CD14-positive monocyte (primary cell): ENCODE measurements around the gene MPZL3. TPM values are rescaled to one million over a fixed set of nuclear protein-coding genes. Genes with fewer than 3 reads are reported as not detected.
"Not testable (repeated sequence)": the region's sequence is repeated elsewhere in the genome, so short reads cannot be mapped to it uniquely, and the experiment has no call there.

Experiments
- DNase-seq, 3 donors: peaks; one replicate each; pipeline ENCODE4 v3.0.0-alpha.2; 2011 to 2022
- H2AFZ ChIP-seq: 2 replicates; pipeline ENCODE4 v1.6.0; 2012; ENCODE audit warnings: mild to moderate bottlenecking, low read depth, low read length, inconsistent platforms; ENCODE audit not compliant: insufficient read depth, poor library complexity, severe bottlenecking
- H3K27ac ChIP-seq, 2 donors: 1 replicate in 1 of 2; 2 replicates in 1 of 2; pipeline ENCODE4 v1.5.1; 2012 to 2013; ENCODE audit warnings: low read length in 2 of 2, control low read depth in 1 of 2, inconsistent platforms in 1 of 2, low read depth in 1 of 2, mild to moderate bottlenecking in 1 of 2
- H3K27me3 ChIP-seq, 2 donors: one replicate each; pipeline versions ENCODE4 v1.6.0 to v1.6.1; 2011 to 2013; ENCODE audit warnings: low read length in 2 of 2; ENCODE audit not compliant: control insufficient read depth in 2 of 2, insufficient read depth in 2 of 2
- H3K36me3 ChIP-seq, 2 donors: replicated peaks in 1 of 2; 1 replicate in 1 of 2; 2 replicates in 1 of 2; pipeline versions ENCODE4 v1.5.1 to v1.6.1; 2012 to 2013; ENCODE audit warnings: low read length in 2 of 2, control low read depth in 1 of 2, inconsistent platforms in 1 of 2, mild to moderate bottlenecking in 1 of 2; ENCODE audit not compliant: insufficient read depth in 2 of 2, control insufficient read depth in 1 of 2
- H3K4me1 ChIP-seq, 2 donors: 1 replicate in 1 of 2; 2 replicates in 1 of 2; pipeline versions ENCODE4 v1.5.1 to v1.6.1; 2012 to 2013; ENCODE audit warnings: low read length in 2 of 2, control low read depth in 1 of 2, inconsistent platforms in 1 of 2, mild to moderate bottlenecking in 1 of 2, moderate library complexity in 1 of 2; ENCODE audit not compliant: insufficient read depth in 2 of 2, control insufficient read depth in 1 of 2
- H3K4me2 ChIP-seq: replicated peaks from 2 replicates; pipeline ENCODE3; 2012; ENCODE audit warnings: low read length, moderate library complexity, mild to moderate bottlenecking; ENCODE audit not compliant: poor library complexity, severe bottlenecking; ENCODE audit errors: extremely low read depth
- H3K4me3 ChIP-seq, 3 experiments: fragments of 200-600 bp in 1 of 3; sonication (generic) in 1 of 3; replicated peaks in 1 of 3; 1 replicate in 2 of 3; 2 replicates in 1 of 3; pipeline ENCODE4 v1.5.1; 2011 to 2013; ENCODE audit warnings: low read length in 3 of 3, mild to moderate bottlenecking in 3 of 3, control low read depth in 2 of 3, low read depth in 2 of 3, inconsistent platforms in 1 of 3, moderate library complexity in 1 of 3
- H3K79me2 ChIP-seq: 2 replicates; pipeline ENCODE4 v1.6.0; 2012; ENCODE audit warnings: mild to moderate bottlenecking, control low read depth, inconsistent platforms, low read length, moderate library complexity; ENCODE audit not compliant: insufficient read depth
- H3K9ac ChIP-seq: 2 replicates; pipeline ENCODE4 v1.6.0; 2017; ENCODE audit warnings: low read length, mild to moderate bottlenecking; ENCODE audit not compliant: insufficient read depth, poor library complexity, severe bottlenecking
- H3K9me3 ChIP-seq, 2 donors: replicated peaks in 1 of 2; 1 replicate in 1 of 2; 2 replicates in 1 of 2; pipeline versions ENCODE4 v1.5.1 to v1.6.1; 2012 to 2013; ENCODE audit warnings: low read length in 2 of 2, control low read depth in 1 of 2; ENCODE audit not compliant: control insufficient read depth in 1 of 2, insufficient read depth in 1 of 2
- H4K20me1 ChIP-seq: 2 replicates; pipeline ENCODE4 v1.6.0; 2012; ENCODE audit warnings: mild to moderate bottlenecking, low read length, control low read depth, moderate library complexity; ENCODE audit not compliant: insufficient read depth
- H3K27ac Mint-ChIP-seq, 7 donors: one replicate each; pipeline ENCODE4 v1.8.0; 2020; ENCODE audit warnings: mild to moderate bottlenecking in 7 of 7, mixed read lengths in 7 of 7, moderate library complexity in 6 of 7, inconsistent platforms in 2 of 7
- H3K27me3 Mint-ChIP-seq, 3 donors: one replicate each; pipeline ENCODE4 v1.8.0; 2021 to 2022; ENCODE audit warnings: low read depth in 3 of 3, mild to moderate bottlenecking in 3 of 3, mixed read lengths in 3 of 3, moderate library complexity in 3 of 3, inconsistent platforms in 1 of 3
- H3K36me3 Mint-ChIP-seq, 2 donors: one replicate each; pipeline ENCODE4 v1.8.0; 2020; ENCODE audit warnings: mixed read lengths in 2 of 2, inconsistent platforms in 1 of 2, mild to moderate bottlenecking in 1 of 2
- H3K4me1 Mint-ChIP-seq: one replicate; pipeline ENCODE4 v1.8.0; 2020; ENCODE audit warnings: mild to moderate bottlenecking, mixed read lengths
- H3K4me3 Mint-ChIP-seq, 2 donors: one replicate each; pipeline ENCODE4 v1.8.0; 2020; ENCODE audit warnings: mild to moderate bottlenecking in 2 of 2, mixed read lengths in 2 of 2, moderate library complexity in 1 of 2
- H3K9me3 Mint-ChIP-seq, 7 donors: one replicate each; pipeline ENCODE4 v1.8.0; 2020 to 2022; ENCODE audit warnings: mixed read lengths in 7 of 7, mild to moderate bottlenecking in 6 of 7, moderate library complexity in 6 of 7, inconsistent platforms in 2 of 7
- WGBS: methylation state at CpG from one replicate; pipeline ENCODE4 v1.1.5; 2013; ENCODE audit warnings: missing lambda C conversion rate; ENCODE audit not compliant: insufficient coverage; 5-methylcytosine and 5-hydroxymethylcytosine counted together
- intact Hi-C, 2 donors: fragments of 100-400 bp; cut with micrococcal nuclease; formaldehyde crosslinking; loops; one replicate each; pipeline versions ENCODE4 v1.15.0 to v1.15.1; 2023
- polyA plus RNA-seq, 3 donors: library from polyadenylated mRNA; depleted of rRNA in 1 of 3; unstranded in 2 of 3; stranded (reverse) in 1 of 3; fragments of 300-500 nt in 2 of 3; fragments of >200 nt in 1 of 3; fragmentation: Illumina TruSeq in 2 of 3; gene quantifications; 1 replicate in 2 of 3; 2 replicates in 1 of 3; pipeline ENCODE4 v1.2.3, GENCODE V29; 2012 to 2021
- TF ChIP-seq, protein P1 (sequence below): fragments of 200-600 bp; IDR thresholded peaks from one replicate; pipeline ENCODE4 v1.8.0; 2022; ENCODE audit warnings: antibody characterized with exemption, mild to moderate bottlenecking

MPZL3 gene
- polyA plus RNA-seq, 3 donors: 4.2 to 8.5 (median 8.0) TPM

- H3K27ac ChIP-seq, DNase-seq, H2AFZ ChIP-seq, intact Hi-C loops, H3K9me3 ChIP-seq, H3K4me3 Mint-ChIP-seq, H3K4me3 ChIP-seq, H3K9ac ChIP-seq, H3K27me3 ChIP-seq, H3K27me3 Mint-ChIP-seq, H3K79me2 ChIP-seq, H3K4me2 ChIP-seq: not testable (repeated sequence)
- Histone ChIP-seq H3K36me3 (peaks cover 33 to 36% of the 10 kb centered on the region in 2 donors), H4K20me1 (peaks cover 23% of the 10 kb centered on the region), H3K4me1 (peaks cover 21 to 23% of the 10 kb centered on the region in 2 donors)
- peaks cover 36 to 46% of the 10 kb centered on the region in 2 donors for H3K36me3 Mint-ChIP-seq
- peak overlapping the region in 1 of 7 donors; percentile 18 for H3K27ac Mint-ChIP-seq
- peaks cover 13 to 33% (median 19%) of the 10 kb centered on the region in 7 donors for H3K9me3 Mint-ChIP-seq
- 100% methylated on average over 1 of the region's 2 CpGs for WGBS
- H3K4me1 Mint-ChIP-seq: peaks cover 25% of the 10 kb centered on the region
Observed at GRCh38 chr11:118190942-118191506, 61.1 kb downstream of the MPZL3 start.

DNA sequence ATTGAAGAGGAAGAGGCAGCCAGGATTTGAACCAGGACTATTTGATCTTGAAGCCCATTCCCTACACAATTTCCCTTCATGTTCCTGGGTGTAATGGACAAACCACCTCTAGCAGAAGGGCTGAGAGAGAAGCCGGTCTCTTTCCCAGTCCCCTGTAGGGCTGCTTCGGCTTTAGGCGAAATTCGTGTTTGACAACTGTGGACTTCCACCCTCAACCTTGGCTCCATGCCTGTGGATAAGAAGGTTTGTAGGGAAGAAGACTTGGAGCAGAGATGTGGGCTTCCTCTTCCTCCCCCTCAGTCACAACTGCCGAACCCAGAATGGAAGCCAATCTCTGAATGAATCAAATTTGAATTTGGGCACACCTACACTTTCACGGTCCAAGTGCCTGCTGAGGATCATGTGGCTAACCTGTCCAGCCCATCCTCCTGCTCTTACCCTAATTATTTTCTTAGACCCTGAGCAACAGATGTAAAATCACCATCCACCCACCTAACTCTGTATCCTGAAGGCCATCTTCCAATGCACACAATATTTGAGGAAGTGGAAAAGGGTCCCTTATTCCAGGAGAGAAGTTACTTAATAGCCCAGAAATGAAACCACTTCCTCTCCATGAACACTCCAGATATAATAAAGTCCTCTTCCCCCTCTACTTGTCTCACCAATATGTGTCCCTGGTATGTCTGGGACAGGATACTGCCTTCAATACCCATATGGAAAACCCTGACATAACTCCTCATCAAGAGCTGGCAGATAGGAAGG lies 65.6 kb downstream of the MPZL3 start:
- peaks cover 0 to 10% (median 3%) of the 10 kb centered on the region in 7 donors for H3K9me3 Mint-ChIP-seq
- H3K4me3 Mint-ChIP-seq: peak overlapping the region in 1 of 2 donors; percentile 75
- intact Hi-C loops: loop anchor here in 1 of 2 donors (5.0 kb wide), 1 partner anchor 39 kb away; no protein-coding TSS in a partner anchor
- Histone ChIP-seq H3K4me3 (peak overlapping the region in 1 of 3 experiments; percentile 55), H3K27ac (peak overlapping the region in 1 of 2 donors; percentile 24), H4K20me1 (no peaks in the 10 kb centered on the region), H3K4me1 (peaks cover 58 to 62% of the 10 kb centered on the region in 2 donors), H3K36me3 (no peaks in the 10 kb centered on the region), H3K27me3 (no peaks in the 10 kb centered on the region), H3K4me2 (peak overlapping the region; percentile 53), H3K9ac (no peak overlapping the region), H3K79me2 (no peaks in the 10 kb centered on the region), H3K9me3 (no peaks in the 10 kb centered on the region), H2AFZ (no peak overlapping the region)
- no peaks in the 10 kb centered on the region for H3K27me3 Mint-ChIP-seq
- DNase-seq: peak in 2 of 3 donors; percentile 66 to 71
- WGBS: 14% methylated on average over 1 of the region's 6 CpGs
- H3K27ac Mint-ChIP-seq: peak overlapping the region; percentile 3 to 79 (median 61)
- TF ChIP-seq, protein P1, sequence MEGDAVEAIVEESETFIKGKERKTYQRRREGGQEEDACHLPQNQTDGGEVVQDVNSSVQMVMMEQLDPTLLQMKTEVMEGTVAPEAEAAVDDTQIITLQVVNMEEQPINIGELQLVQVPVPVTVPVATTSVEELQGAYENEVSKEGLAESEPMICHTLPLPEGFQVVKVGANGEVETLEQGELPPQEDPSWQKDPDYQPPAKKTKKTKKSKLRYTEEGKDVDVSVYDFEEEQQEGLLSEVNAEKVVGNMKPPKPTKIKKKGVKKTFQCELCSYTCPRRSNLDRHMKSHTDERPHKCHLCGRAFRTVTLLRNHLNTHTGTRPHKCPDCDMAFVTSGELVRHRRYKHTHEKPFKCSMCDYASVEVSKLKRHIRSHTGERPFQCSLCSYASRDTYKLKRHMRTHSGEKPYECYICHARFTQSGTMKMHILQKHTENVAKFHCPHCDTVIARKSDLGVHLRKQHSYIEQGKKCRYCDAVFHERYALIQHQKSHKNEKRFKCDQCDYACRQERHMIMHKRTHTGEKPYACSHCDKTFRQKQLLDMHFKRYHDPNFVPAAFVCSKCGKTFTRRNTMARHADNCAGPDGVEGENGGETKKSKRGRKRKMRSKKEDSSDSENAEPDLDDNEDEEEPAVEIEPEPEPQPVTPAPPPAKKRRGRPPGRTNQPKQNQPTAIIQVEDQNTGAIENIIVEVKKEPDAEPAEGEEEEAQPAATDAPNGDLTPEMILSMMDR: no peak
- H3K4me1 Mint-ChIP-seq: peaks cover 61% of the 10 kb centered on the region
- H3K36me3 Mint-ChIP-seq: peaks cover 0 to 2% of the 10 kb centered on the region in 2 donors
